SK-N-SH treated with all-trans-retinoic acid at 6 μM for 48 hours (cell line): ENCODE data around the gene ACTL8.
A peak's percentile ranks its signal among the peaks of the same experiment; 100 is the strongest.

Source experiments
- ATAC-seq: fragments of 200-7000 bp; cut with Tn5 transposase; 3 replicates; pipeline ENCODE4 v1.9.1; 2020; ENCODE audit warnings: mild to moderate bottlenecking, moderate library complexity
- ARNTL ChIP-seq: fragments of 450-650 bp; formaldehyde crosslinking; IDR thresholded peaks from 2 replicates; pipeline ENCODE4 v1.5.0; 2020; ENCODE audit warnings: low read depth, mild to moderate bottlenecking, moderate library complexity, borderline replicate concordance
- BACH2 ChIP-seq: fragments of 250-450 bp; sonication (Bioruptor Pico); IDR thresholded peaks from 2 replicates; pipeline ENCODE4 v1.9.0; 2021; ENCODE audit warnings: mild to moderate bottlenecking, borderline replicate concordance
- CSDC2 ChIP-seq: fragments of 250-450 bp; sonication (Bioruptor Pico); IDR thresholded peaks from 2 replicates; pipeline ENCODE4 v1.5.0; 2020; ENCODE audit warnings: mild to moderate bottlenecking, moderate library complexity
- ESRRG ChIP-seq: fragments of 250-450 bp; sonication (Bioruptor Pico); IDR thresholded peaks from 2 replicates; pipeline ENCODE4 v1.6.1; 2021; ENCODE audit warnings: mild to moderate bottlenecking
- GLIS3 ChIP-seq: fragments of 250-450 bp; sonication (Bioruptor Pico); IDR thresholded peaks from 2 replicates; pipeline ENCODE4 v1.5.0; 2020; ENCODE audit warnings: mild to moderate bottlenecking, moderate library complexity
- ISL1 ChIP-seq: fragments of 250-450 bp; sonication (Bioruptor Pico); IDR thresholded peaks from 2 replicates; pipeline ENCODE4 v2.1.2; 2022; ENCODE audit warnings: mild to moderate bottlenecking, moderate library complexity
- OSR1 ChIP-seq: fragments of 250-450 bp; sonication (Bioruptor Pico); IDR thresholded peaks from 2 replicates; pipeline ENCODE4 v1.8.0; 2022; ENCODE audit warnings: moderate library complexity, mild to moderate bottlenecking, inconsistent platforms
- PPARA ChIP-seq: fragments of 250-450 bp; sonication (Bioruptor Pico); IDR thresholded peaks from 2 replicates; pipeline ENCODE4 v1.5.0; 2020; ENCODE audit warnings: mild to moderate bottlenecking, borderline replicate concordance
- RARB ChIP-seq: fragments of 250-450 bp; sonication (Bioruptor Pico); IDR thresholded peaks from 2 replicates; pipeline ENCODE4 v1.8.0; 2021; ENCODE audit warnings: mild to moderate bottlenecking, moderate library complexity
- SNAI2 ChIP-seq: fragments of 250-450 bp; sonication (Bioruptor Pico); IDR thresholded peaks from 2 replicates; pipeline ENCODE4 v1.5.0; 2020; ENCODE audit warnings: mild to moderate bottlenecking, moderate library complexity
- TCF4 ChIP-seq: fragments of 250-450 bp; sonication (Bioruptor Pico); IDR thresholded peaks from 2 replicates; pipeline ENCODE4 v1.8.0; 2021; ENCODE audit warnings: mild to moderate bottlenecking, moderate library complexity, borderline replicate concordance
- TOX ChIP-seq: fragments of 250-450 bp; sonication (Bioruptor Pico); IDR thresholded peaks from 2 replicates; pipeline ENCODE4 v1.8.0; 2021; ENCODE audit warnings: mild to moderate bottlenecking, moderate library complexity, borderline replicate concordance
- ZC3H10 ChIP-seq: fragments of 250-450 bp; sonication (Bioruptor Pico); IDR thresholded peaks from 2 replicates; pipeline ENCODE4 v1.5.1; 2021; ENCODE audit warnings: mild to moderate bottlenecking, moderate library complexity
- ZFP3 ChIP-seq: fragments of 250-450 bp; sonication (Bioruptor Pico); IDR thresholded peaks from 2 replicates; pipeline ENCODE4 v1.5.0; 2020; ENCODE audit warnings: mild to moderate bottlenecking, moderate library complexity
- ZFP30 ChIP-seq: fragments of 450-650 bp; formaldehyde crosslinking; IDR thresholded peaks from 2 replicates; pipeline ENCODE4 v1.5.0; 2022; ENCODE audit warnings: mild to moderate bottlenecking, moderate library complexity
- ZNF565 ChIP-seq: fragments of 450-650 bp; formaldehyde crosslinking; conservative IDR thresholded peaks from 2 replicates; pipeline ENCODE4 v1.5.0; 2020; ENCODE audit warnings: low read depth, mild to moderate bottlenecking, moderate library complexity
- ZNF70 ChIP-seq: fragments of 450-650 bp; formaldehyde crosslinking; IDR thresholded peaks from 2 replicates; pipeline ENCODE4 v1.5.0; 2020; ENCODE audit warnings: mild to moderate bottlenecking, moderate library complexity
- ZNF8 ChIP-seq: fragments of 450-650 bp; formaldehyde crosslinking; IDR thresholded peaks from 2 replicates; pipeline ENCODE4 v1.5.0; 2020; ENCODE audit warnings: mild to moderate bottlenecking, moderate library complexity
- TF ChIP-seq, protein P1 (sequence below): fragments of 250-450 bp; sonication (Bioruptor Pico); IDR thresholded peaks from 2 replicates; pipeline ENCODE4 v1.8.0; 2020; ENCODE audit warnings: mild to moderate bottlenecking, moderate library complexity, borderline replicate concordance
- TF ChIP-seq, protein P2 (sequence below): fragments of 250-450 bp; sonication (Bioruptor Pico); IDR thresholded peaks from 2 replicates; pipeline ENCODE4 v1.5.1; 2021; ENCODE audit warnings: mild to moderate bottlenecking, moderate library complexity
- TF ChIP-seq, protein P3 (sequence below): fragments of 250-450 bp; sonication (Bioruptor Pico); IDR thresholded peaks from 2 replicates; pipeline ENCODE4 v1.8.0; 2021; ENCODE audit warnings: low read depth, mild to moderate bottlenecking, moderate library complexity, borderline replicate concordance
- TF ChIP-seq, protein P4 (sequence below): fragments of 250-450 bp; sonication (Bioruptor Pico); IDR thresholded peaks from 2 replicates; pipeline ENCODE4 v1.5.0; 2020; ENCODE audit warnings: mild to moderate bottlenecking, moderate library complexity

The ACTL8 gene

DNA sequence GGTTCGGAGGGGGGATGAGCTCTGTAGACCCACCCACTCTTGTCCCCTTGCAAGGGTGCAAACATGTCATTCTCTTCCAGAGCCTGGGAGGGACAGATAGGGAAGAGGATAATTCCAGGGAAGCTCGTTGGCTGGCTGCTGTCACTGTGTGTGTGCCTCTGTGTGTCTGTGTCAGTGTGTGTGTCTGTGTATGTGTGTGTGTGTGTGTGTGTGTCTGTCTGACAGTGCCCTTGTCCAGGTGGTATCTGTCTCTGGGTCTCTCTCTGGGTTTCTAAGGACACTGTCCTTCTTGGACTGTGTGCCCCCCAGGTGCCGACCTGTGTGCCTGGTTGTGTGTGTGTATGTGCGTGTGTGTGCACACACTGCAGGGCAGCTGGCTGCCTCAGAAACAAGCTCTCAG, 90.5 kb downstream of the ACTL8 start:
- ATAC-seq = no peak
- TF ChIP-seq PPARA (CRISPR knock-in tag) (no peak), CSDC2 (CRISPR knock-in tag) (no peak), BACH2 (no peak), OSR1 (no peak), ZNF565 (CRISPR knock-in tag) (no peak), SNAI2 (CRISPR knock-in tag) (no peak)
- TF ChIP-seq, protein P1, sequence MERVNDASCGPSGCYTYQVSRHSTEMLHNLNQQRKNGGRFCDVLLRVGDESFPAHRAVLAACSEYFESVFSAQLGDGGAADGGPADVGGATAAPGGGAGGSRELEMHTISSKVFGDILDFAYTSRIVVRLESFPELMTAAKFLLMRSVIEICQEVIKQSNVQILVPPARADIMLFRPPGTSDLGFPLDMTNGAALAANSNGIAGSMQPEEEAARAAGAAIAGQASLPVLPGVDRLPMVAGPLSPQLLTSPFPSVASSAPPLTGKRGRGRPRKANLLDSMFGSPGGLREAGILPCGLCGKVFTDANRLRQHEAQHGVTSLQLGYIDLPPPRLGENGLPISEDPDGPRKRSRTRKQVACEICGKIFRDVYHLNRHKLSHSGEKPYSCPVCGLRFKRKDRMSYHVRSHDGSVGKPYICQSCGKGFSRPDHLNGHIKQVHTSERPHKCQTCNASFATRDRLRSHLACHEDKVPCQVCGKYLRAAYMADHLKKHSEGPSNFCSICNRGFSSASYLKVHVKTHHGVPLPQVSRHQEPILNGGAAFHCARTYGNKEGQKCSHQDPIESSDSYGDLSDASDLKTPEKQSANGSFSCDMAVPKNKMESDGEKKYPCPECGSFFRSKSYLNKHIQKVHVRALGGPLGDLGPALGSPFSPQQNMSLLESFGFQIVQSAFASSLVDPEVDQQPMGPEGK (CRISPR knock-in tag) = no peak
- TF ChIP-seq, protein P2, sequence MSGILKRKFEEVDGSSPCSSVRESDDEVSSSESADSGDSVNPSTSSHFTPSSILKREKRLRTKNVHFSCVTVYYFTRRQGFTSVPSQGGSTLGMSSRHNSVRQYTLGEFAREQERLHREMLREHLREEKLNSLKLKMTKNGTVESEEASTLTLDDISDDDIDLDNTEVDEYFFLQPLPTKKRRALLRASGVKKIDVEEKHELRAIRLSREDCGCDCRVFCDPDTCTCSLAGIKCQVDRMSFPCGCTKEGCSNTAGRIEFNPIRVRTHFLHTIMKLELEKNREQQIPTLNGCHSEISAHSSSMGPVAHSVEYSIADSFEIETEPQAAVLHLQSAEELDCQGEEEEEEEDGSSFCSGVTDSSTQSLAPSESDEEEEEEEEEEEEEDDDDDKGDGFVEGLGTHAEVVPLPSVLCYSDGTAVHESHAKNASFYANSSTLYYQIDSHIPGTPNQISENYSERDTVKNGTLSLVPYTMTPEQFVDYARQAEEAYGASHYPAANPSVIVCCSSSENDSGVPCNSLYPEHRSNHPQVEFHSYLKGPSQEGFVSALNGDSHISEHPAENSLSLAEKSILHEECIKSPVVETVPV (CRISPR knock-in tag) = no peak

- TF ChIP-seq TOX (CRISPR knock-in tag) (no peak), BACH2 (no peak), ZNF565 (CRISPR knock-in tag) (no peak), ESRRG (CRISPR knock-in tag) (no peak), OSR1 (no peak), ZNF70 (no peak), ISL1 (CRISPR knock-in tag) (no peak), ZC3H10 (no peak), GLIS3 (CRISPR knock-in tag) (no peak), RARB (CRISPR knock-in tag) (no peak), CSDC2 (CRISPR knock-in tag) (no peak), TCF4 (no peak), ZNF8 (CRISPR knock-in tag) (no peak), ZFP30 (CRISPR knock-in tag) (no peak), ZFP3 (CRISPR knock-in tag) (no peak), PPARA (CRISPR knock-in tag) (no peak)
These were observed 91.2 kb downstream of the ACTL8 start for GRCh38 chr1:17846341-17846740.

GRCh38 chr1:17847111-17847510, 92.0 kb downstream of the ACTL8 start:
- no peak for ATAC-seq
- TF ChIP-seq ISL1 (CRISPR knock-in tag) (no peak), ZC3H10 (no peak), ESRRG (CRISPR knock-in tag) (no peak), ZFP3 (CRISPR knock-in tag) (no peak), CSDC2 (CRISPR knock-in tag) (no peak), TOX (CRISPR knock-in tag) (no peak), ARNTL (CRISPR knock-in tag) (no peak), ZNF565 (CRISPR knock-in tag) (no peak), OSR1 (no peak), PPARA (CRISPR knock-in tag) (no peak), ZNF70 (no peak), GLIS3 (CRISPR knock-in tag) (no peak), ZFP30 (CRISPR knock-in tag) (no peak), TCF4 (no peak)
- TF ChIP-seq, protein P3, sequence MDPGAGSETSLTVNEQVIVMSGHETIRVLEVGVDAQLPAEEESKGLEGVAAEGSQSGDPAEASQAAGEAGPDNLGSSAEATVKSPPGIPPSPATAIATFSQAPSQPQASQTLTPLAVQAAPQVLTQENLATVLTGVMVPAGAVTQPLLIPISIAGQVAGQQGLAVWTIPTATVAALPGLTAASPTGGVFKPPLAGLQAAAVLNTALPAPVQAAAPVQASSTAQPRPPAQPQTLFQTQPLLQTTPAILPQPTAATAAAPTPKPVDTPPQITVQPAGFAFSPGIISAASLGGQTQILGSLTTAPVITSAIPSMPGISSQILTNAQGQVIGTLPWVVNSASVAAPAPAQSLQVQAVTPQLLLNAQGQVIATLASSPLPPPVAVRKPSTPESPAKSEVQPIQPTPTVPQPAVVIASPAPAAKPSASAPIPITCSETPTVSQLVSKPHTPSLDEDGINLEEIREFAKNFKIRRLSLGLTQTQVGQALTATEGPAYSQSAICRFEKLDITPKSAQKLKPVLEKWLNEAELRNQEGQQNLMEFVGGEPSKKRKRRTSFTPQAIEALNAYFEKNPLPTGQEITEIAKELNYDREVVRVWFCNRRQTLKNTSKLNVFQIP = no peak
- TF ChIP-seq, protein P4, sequence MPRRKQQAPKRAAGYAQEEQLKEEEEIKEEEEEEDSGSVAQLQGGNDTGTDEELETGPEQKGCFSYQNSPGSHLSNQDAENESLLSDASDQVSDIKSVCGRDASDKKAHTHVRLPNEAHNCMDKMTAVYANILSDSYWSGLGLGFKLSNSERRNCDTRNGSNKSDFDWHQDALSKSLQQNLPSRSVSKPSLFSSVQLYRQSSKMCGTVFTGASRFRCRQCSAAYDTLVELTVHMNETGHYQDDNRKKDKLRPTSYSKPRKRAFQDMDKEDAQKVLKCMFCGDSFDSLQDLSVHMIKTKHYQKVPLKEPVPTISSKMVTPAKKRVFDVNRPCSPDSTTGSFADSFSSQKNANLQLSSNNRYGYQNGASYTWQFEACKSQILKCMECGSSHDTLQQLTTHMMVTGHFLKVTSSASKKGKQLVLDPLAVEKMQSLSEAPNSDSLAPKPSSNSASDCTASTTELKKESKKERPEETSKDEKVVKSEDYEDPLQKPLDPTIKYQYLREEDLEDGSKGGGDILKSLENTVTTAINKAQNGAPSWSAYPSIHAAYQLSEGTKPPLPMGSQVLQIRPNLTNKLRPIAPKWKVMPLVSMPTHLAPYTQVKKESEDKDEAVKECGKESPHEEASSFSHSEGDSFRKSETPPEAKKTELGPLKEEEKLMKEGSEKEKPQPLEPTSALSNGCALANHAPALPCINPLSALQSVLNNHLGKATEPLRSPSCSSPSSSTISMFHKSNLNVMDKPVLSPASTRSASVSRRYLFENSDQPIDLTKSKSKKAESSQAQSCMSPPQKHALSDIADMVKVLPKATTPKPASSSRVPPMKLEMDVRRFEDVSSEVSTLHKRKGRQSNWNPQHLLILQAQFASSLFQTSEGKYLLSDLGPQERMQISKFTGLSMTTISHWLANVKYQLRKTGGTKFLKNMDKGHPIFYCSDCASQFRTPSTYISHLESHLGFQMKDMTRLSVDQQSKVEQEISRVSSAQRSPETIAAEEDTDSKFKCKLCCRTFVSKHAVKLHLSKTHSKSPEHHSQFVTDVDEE (CRISPR knock-in tag) = no peak

More at GRCh38 chr1:17846341-17846740, 91.2 kb downstream of the ACTL8 start:
- ATAC-seq = no peak

DNA sequence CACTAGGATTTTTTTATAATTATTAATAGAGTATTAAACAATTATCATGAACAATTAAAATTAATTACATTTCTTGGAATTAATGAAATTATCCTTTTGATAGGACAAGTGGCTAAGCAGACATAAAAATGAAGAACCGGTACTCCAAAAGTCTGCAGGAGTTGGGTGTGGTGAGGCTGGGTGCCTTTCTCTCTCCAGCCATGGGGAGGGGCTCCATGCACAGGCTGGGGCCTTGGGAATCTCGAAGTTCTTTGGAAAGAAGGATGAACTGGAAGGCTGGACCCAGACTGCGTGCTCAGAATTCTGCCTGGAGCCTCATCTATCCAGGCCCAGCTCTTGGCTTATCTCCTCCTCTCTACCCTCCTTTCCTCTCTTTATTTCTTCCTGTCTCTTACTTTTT, 94.1 kb downstream of the ACTL8 start:
- ATAC-seq = peak; percentile 55; the same call in 2 of the 3 replicates
- TF ChIP-seq BACH2 = no peak
- TF ChIP-seq ZFP3 (CRISPR knock-in tag) = no peak
- TF ChIP-seq OSR1 = no peak
- TF ChIP-seq TOX (CRISPR knock-in tag) = no peak
- TF ChIP-seq, protein P1 (CRISPR knock-in tag) = no peak
- TF ChIP-seq, protein P2 (CRISPR knock-in tag) = no peak
- TF ChIP-seq ISL1 (CRISPR knock-in tag) = no peak
- TF ChIP-seq CSDC2 (CRISPR knock-in tag) = no peak
- no peak for TF ChIP-seq TCF4
- no peak for TF ChIP-seq ARNTL (CRISPR knock-in tag)
- no peak for TF ChIP-seq ESRRG (CRISPR knock-in tag)
